Astrocyte (in vitro differentiated cells and primary cell): ENCODE measurements around the gene CXXC4. TPM values are rescaled to one million over a fixed set of nuclear protein-coding genes. Genes with fewer than 3 reads are reported as not detected.

ENCODE experiments used
- DNase-seq: peaks from one replicate; pipeline ENCODE4 v3.0.0-alpha.2; 2010; ENCODE audit warnings: low read depth
- FAIRE-seq: peaks from 2 replicates; lab custom pipeline; 2011; peaks lifted over from hg19 to GRCh38; lab: Jason Lieb, UNC
- H2AFZ ChIP-seq: 2 replicates; pipeline ENCODE4 v1.6.0; 2012; ENCODE audit warnings: low read depth, low read length, inconsistent platforms
- H3K27ac ChIP-seq: 2 replicates; pipeline ENCODE4 v1.5.1; 2011; ENCODE audit warnings: low read depth, low read length, inconsistent platforms
- H3K27me3 ChIP-seq: 2 replicates; pipeline ENCODE4 v1.6.0; 2011; ENCODE audit warnings: low read length, inconsistent platforms; ENCODE audit not compliant: insufficient read depth
- H3K36me3 ChIP-seq: 2 replicates; pipeline ENCODE4 v1.5.1; 2011; ENCODE audit warnings: low read length, inconsistent platforms; ENCODE audit not compliant: insufficient read depth
- H3K4me1 ChIP-seq: 2 replicates; pipeline ENCODE4 v1.5.1; 2011; ENCODE audit warnings: low read length, inconsistent platforms; ENCODE audit not compliant: insufficient read depth
- H3K4me2 ChIP-seq: 2 replicates; pipeline ENCODE4 v1.6.0; 2012; ENCODE audit warnings: low read length, inconsistent platforms
- H3K4me3 ChIP-seq: 2 replicates; pipeline ENCODE4 v1.5.1; 2011; ENCODE audit warnings: low read depth, mild to moderate bottlenecking, low read length, inconsistent platforms; ENCODE audit not compliant: insufficient read depth
- H3K79me2 ChIP-seq: 2 replicates; pipeline ENCODE4 v1.6.0; 2012; ENCODE audit warnings: mild to moderate bottlenecking, low read length, inconsistent platforms; ENCODE audit not compliant: insufficient read depth
- H3K9ac ChIP-seq: 2 replicates; pipeline ENCODE4 v1.6.0; 2012; ENCODE audit warnings: mild to moderate bottlenecking, low read length, inconsistent platforms
- H3K9me3 ChIP-seq: 2 replicates; pipeline ENCODE4 v1.5.1; 2012; ENCODE audit warnings: low read depth, mild to moderate bottlenecking, low read length, inconsistent platforms; ENCODE audit not compliant: insufficient read depth
- H4K20me1 ChIP-seq: 2 replicates; pipeline ENCODE4 v1.6.0; 2012; ENCODE audit warnings: low read length, inconsistent platforms; ENCODE audit not compliant: insufficient read depth
- H3K27ac Mint-ChIP-seq: one replicate; pipeline ENCODE4 v1.8.0; 2021; ENCODE audit warnings: mild to moderate bottlenecking, mixed read lengths; ENCODE audit not compliant: unreplicated experiment
- H3K27me3 Mint-ChIP-seq: one replicate; pipeline ENCODE4 v1.8.0; 2021; ENCODE audit warnings: low read depth, mixed read lengths; ENCODE audit not compliant: unreplicated experiment
- H3K36me3 Mint-ChIP-seq: one replicate; pipeline ENCODE4 v1.8.0; 2021; ENCODE audit warnings: low read depth, mixed read lengths; ENCODE audit not compliant: unreplicated experiment
- H3K4me1 Mint-ChIP-seq: one replicate; pipeline ENCODE4 v1.8.0; 2021; ENCODE audit warnings: low read depth, mixed read lengths; ENCODE audit not compliant: unreplicated experiment
- H3K4me3 Mint-ChIP-seq: one replicate; pipeline ENCODE4 v1.8.0; 2021; ENCODE audit warnings: mild to moderate bottlenecking, moderate library complexity, mixed read lengths; ENCODE audit not compliant: unreplicated experiment
- H3K9me3 Mint-ChIP-seq: one replicate; pipeline ENCODE4 v1.8.0; 2021; ENCODE audit warnings: mild to moderate bottlenecking, mixed read lengths; ENCODE audit not compliant: unreplicated experiment
- EZH2 ChIP-seq: IDR thresholded peaks from 2 replicates; pipeline ENCODE4 v1.6.1; 2012; ENCODE audit warnings: mild to moderate bottlenecking, low read length, inconsistent platforms; ENCODE audit not compliant: insufficient read depth
- total RNA-seq: library from RNA; stranded (reverse); gene quantifications from 2 replicates; pipeline ENCODE4 v1.2.1, GENCODE V29; 2021
- TF ChIP-seq, protein P1 (sequence below): IDR thresholded peaks from 2 replicates; pipeline ENCODE4 v1.5.1; 2011; ENCODE audit warnings: low read depth, mild to moderate bottlenecking, inconsistent platforms, low read length, moderate library complexity; ENCODE audit not compliant: insufficient read depth

CXXC4 gene
- total RNA-seq, 1 donor from 2014 or later, result 10.6 TPM

DNA sequence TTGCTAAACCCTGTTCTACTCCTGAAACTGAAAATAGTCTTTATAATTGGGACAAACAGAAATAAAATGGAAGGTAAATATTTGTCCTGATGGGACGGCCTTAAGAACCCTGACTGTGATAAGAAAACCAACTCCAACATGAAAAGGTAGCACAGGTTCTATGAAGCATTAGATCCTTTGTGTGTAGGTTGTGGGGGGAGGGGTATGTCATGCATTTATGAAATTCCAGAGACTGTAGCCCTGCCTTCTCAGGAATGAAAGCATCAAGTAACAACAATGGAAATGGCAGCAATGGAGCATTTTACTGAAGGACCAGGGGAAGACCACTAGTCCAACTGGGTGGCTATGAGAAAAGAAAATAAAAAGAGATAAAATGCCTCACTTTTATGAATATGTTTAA lies 23.9 kb downstream of the CXXC4 start:
- no peak for FAIRE-seq
- no peaks in the 10 kb centered on the region for H3K27me3 Mint-ChIP-seq
- Histone ChIP-seq H3K4me2 (no peak overlapping the region), H3K9me3 (no peaks in the 10 kb centered on the region), H2AFZ (no peak overlapping the region), H3K4me3 (no peak overlapping the region), H3K4me1 (no peaks in the 10 kb centered on the region), H3K27me3 (no peaks in the 10 kb centered on the region), H3K9ac (no peak overlapping the region), H4K20me1 (no peaks in the 10 kb centered on the region), H3K36me3 (no peaks in the 10 kb centered on the region), H3K79me2 (no peaks in the 10 kb centered on the region), H3K27ac (no peak overlapping the region)
- peaks cover 9% of the 10 kb centered on the region for H3K4me1 Mint-ChIP-seq
- DNase-seq, result no peak
- H3K36me3 Mint-ChIP-seq, result no peaks in the 10 kb centered on the region
- H3K9me3 Mint-ChIP-seq, result no peaks in the 10 kb centered on the region
- H3K4me3 Mint-ChIP-seq, result no peak overlapping the region
- TF ChIP-seq, protein P1, sequence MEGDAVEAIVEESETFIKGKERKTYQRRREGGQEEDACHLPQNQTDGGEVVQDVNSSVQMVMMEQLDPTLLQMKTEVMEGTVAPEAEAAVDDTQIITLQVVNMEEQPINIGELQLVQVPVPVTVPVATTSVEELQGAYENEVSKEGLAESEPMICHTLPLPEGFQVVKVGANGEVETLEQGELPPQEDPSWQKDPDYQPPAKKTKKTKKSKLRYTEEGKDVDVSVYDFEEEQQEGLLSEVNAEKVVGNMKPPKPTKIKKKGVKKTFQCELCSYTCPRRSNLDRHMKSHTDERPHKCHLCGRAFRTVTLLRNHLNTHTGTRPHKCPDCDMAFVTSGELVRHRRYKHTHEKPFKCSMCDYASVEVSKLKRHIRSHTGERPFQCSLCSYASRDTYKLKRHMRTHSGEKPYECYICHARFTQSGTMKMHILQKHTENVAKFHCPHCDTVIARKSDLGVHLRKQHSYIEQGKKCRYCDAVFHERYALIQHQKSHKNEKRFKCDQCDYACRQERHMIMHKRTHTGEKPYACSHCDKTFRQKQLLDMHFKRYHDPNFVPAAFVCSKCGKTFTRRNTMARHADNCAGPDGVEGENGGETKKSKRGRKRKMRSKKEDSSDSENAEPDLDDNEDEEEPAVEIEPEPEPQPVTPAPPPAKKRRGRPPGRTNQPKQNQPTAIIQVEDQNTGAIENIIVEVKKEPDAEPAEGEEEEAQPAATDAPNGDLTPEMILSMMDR, result no peak
- TF ChIP-seq EZH2, result no peak
- peak overlapping the region; percentile 36 for H3K27ac Mint-ChIP-seq

DNA sequence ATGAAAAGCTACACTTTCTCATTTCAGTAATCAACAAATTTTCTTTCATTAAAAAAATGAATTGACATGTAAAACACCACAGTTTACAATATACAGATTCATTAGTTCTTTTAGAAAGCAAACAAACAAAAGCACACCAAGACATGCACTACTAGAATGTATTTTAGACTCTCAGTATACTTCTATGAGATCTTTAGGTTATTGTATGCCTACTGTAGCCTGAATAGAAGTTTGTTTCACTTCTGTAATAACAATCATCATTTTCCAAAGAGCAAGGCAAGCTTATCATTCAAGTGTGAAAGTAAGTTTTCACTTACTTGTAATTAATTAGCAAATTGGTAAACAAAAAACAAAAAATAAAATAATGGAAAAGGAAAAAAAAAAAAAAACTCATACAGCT lies 24.9 kb downstream of the CXXC4 start:
- FAIRE-seq, result no peak
- no peaks in the 10 kb centered on the region for H3K9me3 ChIP-seq
- no peaks in the 10 kb centered on the region for H3K9me3 Mint-ChIP-seq

DNA sequence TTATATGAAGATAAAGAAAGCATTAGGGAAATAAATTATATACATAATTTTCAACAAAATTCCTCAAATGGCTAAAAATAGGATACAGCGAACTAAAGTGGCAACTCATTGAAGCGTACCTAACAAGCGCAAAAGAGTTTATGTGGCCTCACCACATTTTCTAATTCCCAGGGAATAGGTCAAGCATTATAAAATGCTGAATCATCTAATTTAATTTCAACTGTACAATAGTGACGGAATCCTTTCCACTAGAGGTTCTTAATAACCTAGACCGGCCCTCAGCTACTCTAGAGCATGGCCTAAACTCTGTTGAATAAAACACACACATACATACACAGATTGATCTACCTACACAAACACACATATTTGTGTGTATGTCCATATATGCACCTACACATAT lies 29.1 kb downstream of the CXXC4 start:
- no peak overlapping the region for H3K27ac ChIP-seq
- H3K4me1 Mint-ChIP-seq, result peaks cover 2% of the 10 kb centered on the region
- H3K9ac ChIP-seq, result no peak overlapping the region
- H3K27me3 Mint-ChIP-seq, result no peaks in the 10 kb centered on the region
- H3K27ac Mint-ChIP-seq, result no peak overlapping the region
- no peaks in the 10 kb centered on the region for H3K79me2 ChIP-seq
- no peak overlapping the region for H3K4me3 Mint-ChIP-seq
- H3K36me3 Mint-ChIP-seq, result no peaks in the 10 kb centered on the region
- no peaks in the 10 kb centered on the region for H3K4me1 ChIP-seq
- H3K27me3 ChIP-seq, result no peaks in the 10 kb centered on the region
- TF ChIP-seq EZH2, result no peak
- TF ChIP-seq, protein P1, result no peak
- H3K4me2 ChIP-seq, result no peak overlapping the region
- H3K4me3 ChIP-seq, result no peak overlapping the region
- no peak overlapping the region for H2AFZ ChIP-seq
- FAIRE-seq, result no peak
- H3K9me3 ChIP-seq, result no peaks in the 10 kb centered on the region
- no peaks in the 10 kb centered on the region for H3K9me3 Mint-ChIP-seq
- no peak for DNase-seq
- no peaks in the 10 kb centered on the region for H3K36me3 ChIP-seq
- H4K20me1 ChIP-seq, result no peaks in the 10 kb centered on the region

More for the DNA sequence above, 24.9 kb downstream of the CXXC4 start:
- Mint-ChIP-seq H3K36me3 (no peaks in the 10 kb centered on the region), H3K27ac (no peak overlapping the region), H3K4me1 (peaks cover 9% of the 10 kb centered on the region), H3K27me3 (no peaks in the 10 kb centered on the region), H3K4me3 (no peak overlapping the region)
- Histone ChIP-seq H3K79me2 (no peaks in the 10 kb centered on the region), H3K27me3 (no peaks in the 10 kb centered on the region), H3K36me3 (no peaks in the 10 kb centered on the region), H3K4me3 (no peak overlapping the region), H3K9ac (no peak overlapping the region), H3K4me1 (no peaks in the 10 kb centered on the region), H3K27ac (no peak overlapping the region), H3K4me2 (no peak overlapping the region), H2AFZ (no peak overlapping the region), H4K20me1 (no peaks in the 10 kb centered on the region)
- TF ChIP-seq, protein P1, result no peak
- no peak for TF ChIP-seq EZH2
- no peak for DNase-seq
